Thyroid gland (tissue), 4 donors: ENCODE results near the gene MFSD8.
"Not testable (repeated sequence)": the region's sequence is repeated elsewhere in the genome, so short reads cannot be mapped to it uniquely, and the experiment has no call there.

ENCODE experiments used
- CTCF ChIP-seq, 6 experiments: fragments of 200-600 bp in 3 of 6; fragments of 450-650 bp in 3 of 6; sonication (generic) in 3 of 6; IDR thresholded peaks; one replicate each; pipeline ENCODE4 v1.5.1; 2016 to 2019; ENCODE audit warnings: antibody characterized with exemption in 6 of 6, mild to moderate bottlenecking in 2 of 6, inconsistent platforms in 1 of 6, moderate library complexity in 1 of 6
- POLR2A ChIP-seq, 2 donors: fragments of 450-650 bp; IDR thresholded peaks; one replicate each; pipeline ENCODE4 v1.6.1; 2017; ENCODE audit warnings: antibody characterized with exemption in 2 of 2, mild to moderate bottlenecking in 2 of 2, moderate library complexity in 1 of 2

DNA sequence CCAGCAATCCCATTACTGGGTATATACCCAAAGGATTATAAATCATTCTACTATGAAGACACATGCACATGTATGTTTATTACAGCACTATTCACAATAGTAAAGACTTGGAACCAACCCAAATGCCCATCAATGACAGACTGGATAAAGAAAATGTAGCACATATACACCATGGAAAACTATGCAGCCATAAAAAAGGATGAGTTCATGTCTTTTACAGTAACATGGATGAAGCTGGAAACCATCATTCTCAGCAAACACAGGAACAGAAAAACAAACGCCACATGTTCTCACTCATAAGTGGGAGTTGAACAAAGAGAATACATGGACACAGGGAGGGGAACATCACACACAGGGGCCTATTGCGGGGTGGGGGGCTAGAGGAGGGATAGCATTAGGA is 39.3 kb downstream of the MFSD8 start:
- TF ChIP-seq CTCF, POLR2A (IDR thresholded peaks at IDR 0.05): not testable (repeated sequence)
